ENCODE measurements around the gene SRRT.
"Not testable (repeated sequence)": the region's sequence is repeated elsewhere in the genome, so short reads cannot be mapped to it uniquely, and the experiment has no call there.

Gene SRRT

GRCh38 chr7:100896732-100897608, 22.1 kb downstream of the SRRT start:
- no peak for DNase-seq

- DNase-seq = no peak
Observed at GRCh38 chr7:100897772-100898454, 23.0 kb downstream of the SRRT start.

- no peak for DNase-seq
Observed at GRCh38 chr7:100899432-100899831, 24.5 kb downstream of the SRRT start.

GRCh38 chr7:100900978-100901377, 26.1 kb downstream of the SRRT start:
- DNase-seq = no peak

GRCh38 chr7:100901921-100902332, 27.0 kb downstream of the SRRT start:
- DNase-seq = no peak

- no peak for DNase-seq
Observed at GRCh38 chr7:100902638-100903037, 27.7 kb downstream of the SRRT start.

- DNase-seq = no peak
Observed at GRCh38 chr7:100908512-100908911, 33.6 kb downstream of the SRRT start.

GRCh38 chr7:100910443-100910842, 35.5 kb downstream of the SRRT start:
- DNase-seq = not testable (repeated sequence)

GRCh38 chr7:100911484-100911883, 36.6 kb downstream of the SRRT start:
- no peak for DNase-seq

GRCh38 chr7:100914208-100914878, 39.4 kb downstream of the SRRT start:
- DNase-seq = no peak

GRCh38 chr7:100914879-100915447, 40.1 kb downstream of the SRRT start:
- DNase-seq = no peak

GRCh38 chr7:100919335-100919734, 44.4 kb downstream of the SRRT start:
- not testable (repeated sequence) for DNase-seq

GRCh38 chr7:100919779-100920437, 45.0 kb downstream of the SRRT start:
- DNase-seq = not testable (repeated sequence)

GRCh38 chr7:100921039-100921438, 46.1 kb downstream of the SRRT start:
- DNase-seq = no peak

- DNase-seq = not testable (repeated sequence)
Observed at GRCh38 chr7:100923616-100924015, 48.7 kb downstream of the SRRT start.

GRCh38 chr7:100929808-100930174, 54.9 kb downstream of the SRRT start:
- no peak for DNase-seq

- no peak for DNase-seq
Observed at GRCh38 chr7:100933734-100934133, 58.8 kb downstream of the SRRT start.

GRCh38 chr7:100935381-100935780, 60.5 kb downstream of the SRRT start:
- DNase-seq = not testable (repeated sequence)

- not testable (repeated sequence) for DNase-seq
Observed at GRCh38 chr7:100936167-100936566, 61.3 kb downstream of the SRRT start.
